ENCODE measurements around the gene CSNK1G1.
"Not testable (repeated sequence)": the region's sequence is repeated elsewhere in the genome, so short reads cannot be mapped to it uniquely, and the experiment has no call there.

Gene CSNK1G1

DNA sequence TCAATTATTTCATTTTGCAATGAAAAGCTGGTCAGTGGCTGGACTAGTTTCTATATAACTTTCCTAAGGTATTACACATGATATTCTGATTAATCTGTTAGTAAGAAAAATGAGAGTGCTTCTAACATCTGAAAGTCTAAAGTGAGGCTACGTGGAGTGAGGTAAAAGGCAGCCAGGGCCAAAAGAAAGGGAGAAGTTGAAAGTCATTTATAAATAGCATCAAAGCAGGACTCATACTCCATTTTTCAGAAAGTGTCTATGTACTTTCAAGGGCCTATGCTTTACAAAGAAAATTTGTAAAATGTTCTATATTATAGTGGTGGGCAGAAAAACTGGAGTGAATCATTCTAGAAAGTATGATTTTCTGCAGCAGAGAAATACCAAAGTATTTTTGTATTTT lies 80.0 kb downstream of the CSNK1G1 start:
- H3K27me3 ChIP-seq (ENCODE audit: low read depth, low read length) = no peaks in the 10 kb centered on the region
- H2AFZ ChIP-seq (ENCODE audit: low read depth, low read length) = no peak overlapping the region
- no peaks in the 10 kb centered on the region; the same call in 1 of the 2 replicates for H3K4me1 ChIP-seq (ENCODE audit: low read length)
- no peak overlapping the region for H3K4me2 ChIP-seq (ENCODE audit: low read length)
- TF ChIP-seq, protein P1, sequence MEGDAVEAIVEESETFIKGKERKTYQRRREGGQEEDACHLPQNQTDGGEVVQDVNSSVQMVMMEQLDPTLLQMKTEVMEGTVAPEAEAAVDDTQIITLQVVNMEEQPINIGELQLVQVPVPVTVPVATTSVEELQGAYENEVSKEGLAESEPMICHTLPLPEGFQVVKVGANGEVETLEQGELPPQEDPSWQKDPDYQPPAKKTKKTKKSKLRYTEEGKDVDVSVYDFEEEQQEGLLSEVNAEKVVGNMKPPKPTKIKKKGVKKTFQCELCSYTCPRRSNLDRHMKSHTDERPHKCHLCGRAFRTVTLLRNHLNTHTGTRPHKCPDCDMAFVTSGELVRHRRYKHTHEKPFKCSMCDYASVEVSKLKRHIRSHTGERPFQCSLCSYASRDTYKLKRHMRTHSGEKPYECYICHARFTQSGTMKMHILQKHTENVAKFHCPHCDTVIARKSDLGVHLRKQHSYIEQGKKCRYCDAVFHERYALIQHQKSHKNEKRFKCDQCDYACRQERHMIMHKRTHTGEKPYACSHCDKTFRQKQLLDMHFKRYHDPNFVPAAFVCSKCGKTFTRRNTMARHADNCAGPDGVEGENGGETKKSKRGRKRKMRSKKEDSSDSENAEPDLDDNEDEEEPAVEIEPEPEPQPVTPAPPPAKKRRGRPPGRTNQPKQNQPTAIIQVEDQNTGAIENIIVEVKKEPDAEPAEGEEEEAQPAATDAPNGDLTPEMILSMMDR (IDR thresholded peaks at IDR 0.05; ENCODE audit: low read depth, low read length) = no peak
- no peak for TF ChIP-seq EZH2phosphoT487 (IDR thresholded peaks at IDR 0.05; ENCODE audit: low read depth)
- H3K79me2 ChIP-seq (ENCODE audit: low read length) = no peaks in the 10 kb centered on the region
- H3K9me3 ChIP-seq (ENCODE audit: insufficient read depth, low read length) = no peaks in the 10 kb centered on the region
- H3K9ac ChIP-seq (ENCODE audit: low read length) = no peak overlapping the region
- H3K27ac ChIP-seq (ENCODE audit: low read length) = no peak overlapping the region
- no peak overlapping the region for H3K4me3 ChIP-seq (ENCODE audit: low read length)
- 0 out of 2 replicates have a peak, but pooled peaks cover 4% of the 10 kb centered on the region for H4K20me1 ChIP-seq (ENCODE audit: insufficient read depth, low read length)
- no peaks in the 10 kb centered on the region for H3K36me3 ChIP-seq (replicated peaks; ENCODE audit: low read depth, low read length)

DNA sequence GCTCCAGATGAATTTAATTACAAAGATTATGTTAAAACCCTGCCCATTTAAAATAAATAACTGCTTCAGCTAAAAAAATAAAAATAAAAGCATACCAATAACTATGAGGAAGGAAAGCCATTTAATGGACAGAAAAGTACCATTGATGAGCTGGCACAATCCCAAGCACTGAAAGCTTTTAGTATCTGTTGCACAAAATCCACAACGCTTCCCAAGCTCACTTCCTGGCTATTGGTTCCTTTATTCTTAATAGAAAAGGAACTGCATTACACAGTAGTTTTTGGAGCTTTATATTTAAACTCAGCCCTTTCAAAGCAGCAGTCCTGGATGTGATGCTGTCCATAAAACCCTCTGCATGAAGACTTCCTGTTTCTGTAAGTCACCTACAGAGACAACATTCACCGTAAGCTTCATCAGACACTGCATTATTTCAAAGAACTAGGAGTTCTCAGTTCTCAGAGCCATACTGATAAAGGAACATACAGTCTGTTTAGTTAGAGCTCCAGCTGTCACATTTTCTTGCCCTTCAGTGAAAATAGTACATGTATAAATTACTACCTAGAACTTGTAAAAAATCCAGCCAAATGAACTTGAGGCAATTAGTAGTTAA lies 81.5 kb downstream of the CSNK1G1 start:
- Histone ChIP-seq H3K4me1 (ENCODE audit: low read length) (no peaks in the 10 kb centered on the region; the same call in 1 of the 2 replicates), H4K20me1 (ENCODE audit: insufficient read depth, low read length) (0 out of 2 replicates have a peak, but pooled peaks cover 4% of the 10 kb centered on the region), H3K4me2 (ENCODE audit: low read length) (no peak overlapping the region), H3K4me3 (ENCODE audit: low read length) (no peak overlapping the region), H3K9ac (ENCODE audit: low read length) (no peak overlapping the region), H2AFZ (ENCODE audit: low read depth, low read length) (no peak overlapping the region), H3K36me3 (replicated peaks; ENCODE audit: low read depth, low read length) (no peaks in the 10 kb centered on the region), H3K27ac (ENCODE audit: low read length) (no peak overlapping the region), H3K27me3 (ENCODE audit: low read depth, low read length) (no peaks in the 10 kb centered on the region), H3K79me2 (ENCODE audit: low read length) (no peaks in the 10 kb centered on the region), H3K9me3 (ENCODE audit: insufficient read depth, low read length) (no peaks in the 10 kb centered on the region)
- no peak for TF ChIP-seq EZH2phosphoT487 (IDR thresholded peaks at IDR 0.05; ENCODE audit: low read depth)
- TF ChIP-seq, protein P1 (IDR thresholded peaks at IDR 0.05; ENCODE audit: low read depth, low read length) = no peak

DNA sequence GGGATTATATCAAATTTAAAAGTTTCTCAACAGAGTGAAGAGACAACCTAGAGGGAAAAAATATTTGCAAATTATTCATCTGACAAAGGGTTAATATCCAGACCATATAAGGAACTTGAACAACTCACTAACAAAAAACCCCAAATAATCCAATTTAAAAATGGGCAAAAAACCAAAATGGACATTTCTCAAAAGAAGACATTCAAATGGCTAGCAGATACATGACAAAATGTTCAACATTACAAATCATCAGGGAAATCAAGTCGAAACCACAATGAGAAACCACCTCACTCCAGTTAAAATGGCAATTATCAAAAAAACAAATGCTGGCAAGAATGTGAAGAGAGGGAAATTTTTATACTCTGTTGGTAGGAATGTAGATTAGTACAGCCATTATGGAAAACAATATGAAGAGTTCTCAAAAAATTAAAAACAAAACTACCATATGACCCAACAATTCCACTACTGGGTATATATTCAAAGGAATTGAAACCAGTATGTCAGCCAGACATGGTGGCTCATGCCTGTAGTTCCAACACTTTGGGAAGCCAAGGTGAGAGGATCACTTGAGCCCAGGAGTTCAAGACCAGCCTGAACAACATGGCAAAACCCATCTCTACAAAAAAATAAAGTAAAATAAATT lies 88.5 kb downstream of the CSNK1G1 start:
- Histone ChIP-seq H3K36me3 (replicated peaks; ENCODE audit: low read depth, low read length) (peaks cover 16% of the 10 kb centered on the region), H3K27ac (ENCODE audit: low read length) (no peak overlapping the region), H3K4me3 (ENCODE audit: low read length) (no peak overlapping the region), H3K4me1 (ENCODE audit: low read length) (peaks cover 12% of the 10 kb centered on the region), H2AFZ (ENCODE audit: low read depth, low read length) (no peak overlapping the region), H3K9me3 (ENCODE audit: insufficient read depth, low read length) (peaks cover 10% of the 10 kb centered on the region; the same call in 1 of the 2 replicates), H4K20me1 (ENCODE audit: insufficient read depth, low read length) (no peaks in the 10 kb centered on the region), H3K79me2 (ENCODE audit: low read length) (0 out of 2 replicates have a peak, but pooled peaks cover 3% of the 10 kb centered on the region), H3K4me2 (ENCODE audit: low read length) (no peak overlapping the region), H3K27me3 (ENCODE audit: low read depth, low read length) (no peaks in the 10 kb centered on the region), H3K9ac (ENCODE audit: low read length) (no peak overlapping the region)
- TF ChIP-seq, protein P1 (IDR thresholded peaks at IDR 0.05; ENCODE audit: low read depth, low read length) = no peak
- TF ChIP-seq EZH2phosphoT487 (IDR thresholded peaks at IDR 0.05; ENCODE audit: low read depth) = no peak

DNA sequence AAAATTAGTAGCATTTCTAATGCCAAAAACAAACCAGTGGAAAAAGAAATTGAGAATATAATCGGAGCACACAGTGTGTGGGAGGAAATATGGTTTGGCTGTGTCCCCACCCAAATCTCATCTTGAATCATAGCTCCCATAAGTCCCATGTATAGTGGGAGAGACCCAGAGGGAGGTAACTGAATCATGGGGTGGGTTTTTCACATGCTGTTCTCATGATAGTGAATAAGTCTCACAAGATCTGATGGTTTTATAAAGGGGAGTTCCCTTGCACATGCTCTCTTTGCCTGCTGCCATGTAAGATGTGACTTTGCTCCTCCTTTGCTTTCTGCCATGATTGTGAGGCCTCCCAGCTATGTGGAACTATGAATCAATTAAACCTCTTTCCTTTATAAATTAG lies 90.8 kb downstream of the CSNK1G1 start:
- not testable (repeated sequence) for H3K4me3 ChIP-seq (ENCODE audit: low read length); H3K27ac ChIP-seq (ENCODE audit: low read length); H3K27me3 ChIP-seq (ENCODE audit: low read depth, low read length); H3K4me2 ChIP-seq (ENCODE audit: low read length); H3K79me2 ChIP-seq (ENCODE audit: low read length); H3K9ac ChIP-seq (ENCODE audit: low read length); H2AFZ ChIP-seq (ENCODE audit: low read depth, low read length); H4K20me1 ChIP-seq (ENCODE audit: insufficient read depth, low read length)
- H3K9me3 ChIP-seq (ENCODE audit: insufficient read depth, low read length) = peaks cover 10% of the 10 kb centered on the region; the same call in 1 of the 2 replicates
- H3K36me3 ChIP-seq (replicated peaks; ENCODE audit: low read depth, low read length) = peaks cover 18% of the 10 kb centered on the region
- peaks cover 12% of the 10 kb centered on the region for H3K4me1 ChIP-seq (ENCODE audit: low read length)

All from OCI-LY3 (cell line).